ENCODE measurements around the gene SNRPD1. TPM values are rescaled to one million over a fixed set of nuclear protein-coding genes. Genes with fewer than 3 reads are reported as not detected.
A peak's percentile ranks its signal among the peaks of the same experiment; 100 is the strongest.
"Not testable (repeated sequence)": the region's sequence is repeated elsewhere in the genome, so short reads cannot be mapped to it uniquely, and the experiment has no call there.

Gene SNRPD1
- total and polyA plus RNA-seq, 5 donors from 2014 or later, result 31.4 to 109 (median 91.1) TPM

- H3K36me3 Mint-ChIP-seq; H3K27ac ChIP-seq (ENCODE audit: insufficient read depth, low read length, poor library complexity, severe bottlenecking); H3K4me1 Mint-ChIP-seq; DNase-seq; H3K9me3 Mint-ChIP-seq; H3K4me1 ChIP-seq (ENCODE audit: control insufficient read depth, insufficient read depth, low read length, poor library complexity, severe bottlenecking); H3K36me3 ChIP-seq (ENCODE audit: control insufficient read depth, insufficient read depth, low read length); H3K27ac Mint-ChIP-seq; H3K4me3 Mint-ChIP-seq; H3K27me3 Mint-ChIP-seq; H3K4me3 ChIP-seq (ENCODE audit: low read depth, low read length); ATAC-seq (ENCODE audit: low read depth in 2 of 2); H3K27me3 ChIP-seq (ENCODE audit: control insufficient read depth, insufficient read depth, low read length); H3K9me3 ChIP-seq (ENCODE audit: control insufficient read depth in 2 of 2, low read length in 2 of 2): not testable (repeated sequence)
Observed at GRCh38 chr18:21640375-21640774, 28.3 kb downstream of the SNRPD1 start.

DNA sequence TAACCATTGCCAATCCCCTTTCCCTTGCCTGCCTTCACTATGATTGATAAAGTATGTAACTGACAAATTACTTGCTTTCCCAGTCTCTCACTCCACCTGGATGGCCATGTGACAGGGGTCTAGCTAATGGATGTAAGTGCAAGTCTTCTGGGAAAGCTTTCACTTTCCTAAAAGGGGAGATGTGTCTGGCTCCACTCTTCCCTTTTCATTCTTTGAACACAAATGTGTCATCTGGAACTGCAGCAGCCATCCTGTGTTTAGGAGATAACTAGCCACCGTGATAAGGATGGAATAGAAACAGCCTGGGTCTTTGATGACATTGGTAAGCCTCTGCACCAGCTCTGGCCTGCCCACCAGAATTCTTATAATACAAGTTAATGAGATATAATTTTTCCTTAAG lies 38.2 kb downstream of the SNRPD1 start:
- H3K9me3 Mint-ChIP-seq, result no peaks in the 10 kb centered on the region

DNA sequence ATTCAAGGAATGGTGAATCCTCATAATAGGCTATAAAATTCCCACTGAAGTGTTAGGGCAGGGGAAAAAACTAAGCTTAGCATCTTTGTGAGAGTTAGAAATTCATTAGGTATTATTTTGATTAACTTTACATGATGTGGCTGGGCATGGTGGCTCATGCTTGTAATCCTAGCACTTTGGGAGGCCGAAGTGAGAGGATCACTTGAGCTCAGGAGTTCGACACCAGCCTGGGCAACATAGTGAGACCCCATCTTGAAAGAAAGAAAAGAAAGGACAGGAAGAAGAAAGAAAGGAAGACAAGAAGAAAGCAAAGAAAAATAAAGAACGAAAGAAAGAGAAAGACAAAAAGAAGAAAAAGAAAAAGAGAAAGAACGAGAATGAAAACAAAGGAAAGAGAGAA lies 40.0 kb downstream of the SNRPD1 start:
- Mint-ChIP-seq H3K4me3 (no peak overlapping the region), H3K27ac (peak overlapping the region in 1 of 3 donors; percentile 77), H3K27me3 (no peaks in the 10 kb centered on the region), H3K9me3 (no peaks in the 10 kb centered on the region), H3K36me3 (peaks cover 26% of the 10 kb centered on the region), H3K4me1 (peaks cover 0 to 4% (median 3%) of the 10 kb centered on the region in 4 donors)
- Histone ChIP-seq H3K27me3 (ENCODE audit: control insufficient read depth, insufficient read depth, low read length) (no peaks in the 10 kb centered on the region), H3K36me3 (ENCODE audit: control insufficient read depth, insufficient read depth, low read length) (peaks cover 37% of the 10 kb centered on the region), H3K4me3 (ENCODE audit: low read depth, low read length) (no peak overlapping the region), H3K27ac (ENCODE audit: insufficient read depth, low read length, poor library complexity, severe bottlenecking) (no peak overlapping the region), H3K4me1 (ENCODE audit: control insufficient read depth, insufficient read depth, low read length, poor library complexity, severe bottlenecking) (no peaks in the 10 kb centered on the region), H3K9me3 (ENCODE audit: control insufficient read depth in 2 of 2, low read length in 2 of 2) (no peaks in the 10 kb centered on the region)
- ATAC-seq (ENCODE audit: low read depth in 2 of 2) (no peak), DNase-seq (no peak)

More for the DNA sequence above, 38.2 kb downstream of the SNRPD1 start:
- Mint-ChIP-seq H3K4me3 (no peak overlapping the region), H3K36me3 (peaks cover 18% of the 10 kb centered on the region), H3K27ac (no peak overlapping the region), H3K27me3 (no peaks in the 10 kb centered on the region), H3K4me1 (peaks cover 0 to 4% (median 3%) of the 10 kb centered on the region in 4 donors)
- H3K4me3 ChIP-seq (ENCODE audit: low read depth, low read length), result no peak overlapping the region
- H3K27me3 ChIP-seq (ENCODE audit: control insufficient read depth, insufficient read depth, low read length), result no peaks in the 10 kb centered on the region
- H3K4me1 ChIP-seq (ENCODE audit: control insufficient read depth, insufficient read depth, low read length, poor library complexity, severe bottlenecking), result no peaks in the 10 kb centered on the region
- no peak for DNase-seq
- H3K36me3 ChIP-seq (ENCODE audit: control insufficient read depth, insufficient read depth, low read length), result peaks cover 27% of the 10 kb centered on the region
- no peak overlapping the region for H3K27ac ChIP-seq (ENCODE audit: insufficient read depth, low read length, poor library complexity, severe bottlenecking)
- ATAC-seq (ENCODE audit: low read depth in 2 of 2), result no peak
- no peaks in the 10 kb centered on the region for H3K9me3 ChIP-seq (ENCODE audit: control insufficient read depth in 2 of 2, low read length in 2 of 2)

DNA sequence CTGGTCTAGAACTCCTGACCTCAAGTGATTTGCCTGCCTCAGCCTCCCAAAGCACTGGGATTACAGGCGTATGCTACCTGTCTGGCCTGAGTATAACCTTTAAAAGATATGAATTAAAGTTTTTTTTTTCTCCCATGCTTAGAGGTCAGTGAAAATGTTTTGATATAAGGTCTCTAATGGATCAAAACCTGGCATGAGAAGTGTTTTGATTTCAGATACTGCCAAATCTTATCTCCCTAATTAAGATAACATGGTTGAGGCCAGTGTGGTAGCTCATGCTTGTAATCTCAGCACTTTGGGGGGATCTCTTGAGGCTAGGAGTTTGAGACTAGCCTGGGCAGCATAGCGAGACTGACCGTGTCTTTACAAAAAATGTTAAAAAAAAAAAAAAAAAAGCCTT lies 41.2 kb downstream of the SNRPD1 start:
- H3K4me3 Mint-ChIP-seq, result no peak overlapping the region
- ATAC-seq (ENCODE audit: low read depth in 2 of 2), result no peak
- H3K27me3 Mint-ChIP-seq, result no peaks in the 10 kb centered on the region
- Histone ChIP-seq H3K36me3 (ENCODE audit: control insufficient read depth, insufficient read depth, low read length) (peaks cover 37% of the 10 kb centered on the region), H3K27me3 (ENCODE audit: control insufficient read depth, insufficient read depth, low read length) (no peaks in the 10 kb centered on the region), H3K9me3 (ENCODE audit: control insufficient read depth in 2 of 2, low read length in 2 of 2) (no peaks in the 10 kb centered on the region), H3K27ac (ENCODE audit: insufficient read depth, low read length, poor library complexity, severe bottlenecking) (no peak overlapping the region), H3K4me3 (ENCODE audit: low read depth, low read length) (no peak overlapping the region), H3K4me1 (ENCODE audit: control insufficient read depth, insufficient read depth, low read length, poor library complexity, severe bottlenecking) (no peaks in the 10 kb centered on the region)
- peaks cover 26% of the 10 kb centered on the region for H3K36me3 Mint-ChIP-seq
- H3K9me3 Mint-ChIP-seq, result no peaks in the 10 kb centered on the region
- H3K4me1 Mint-ChIP-seq, result peaks cover 0 to 4% (median 3%) of the 10 kb centered on the region in 4 donors
- H3K27ac Mint-ChIP-seq, result no peak overlapping the region
- DNase-seq, result no peak

DNA sequence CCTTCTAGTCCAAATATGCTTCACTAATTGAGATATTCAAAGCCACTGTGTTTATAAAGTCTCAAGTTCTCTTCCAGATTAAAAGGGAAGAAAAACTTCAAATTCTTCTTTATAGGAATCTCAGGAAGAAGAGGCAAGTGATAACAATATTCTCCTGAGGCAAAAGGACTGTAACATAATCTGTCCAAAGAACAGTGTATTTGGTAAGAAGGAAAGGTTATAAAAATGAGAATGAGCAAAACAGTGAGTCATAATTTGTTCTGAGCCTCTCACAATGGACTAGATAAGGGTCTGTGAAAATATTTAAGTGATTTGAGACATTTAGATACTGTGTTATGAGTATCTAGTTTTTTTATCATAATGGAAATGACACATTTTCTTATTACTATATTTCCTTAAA lies 44.3 kb downstream of the SNRPD1 start:
- Mint-ChIP-seq H3K27me3 (no peaks in the 10 kb centered on the region), H3K4me3 (no peak overlapping the region), H3K36me3 (peaks cover 23% of the 10 kb centered on the region), H3K27ac (no peak overlapping the region), H3K9me3 (no peaks in the 10 kb centered on the region), H3K4me1 (peaks cover 0 to 8% (median 5%) of the 10 kb centered on the region in 4 donors)
- H3K27ac ChIP-seq (ENCODE audit: insufficient read depth, low read length, poor library complexity, severe bottlenecking), result no peak overlapping the region
- no peaks in the 10 kb centered on the region for H3K9me3 ChIP-seq (ENCODE audit: control insufficient read depth in 2 of 2, low read length in 2 of 2)
- DNase-seq, result no peak
- H3K4me3 ChIP-seq (ENCODE audit: low read depth, low read length), result no peak overlapping the region
- H3K4me1 ChIP-seq (ENCODE audit: control insufficient read depth, insufficient read depth, low read length, poor library complexity, severe bottlenecking), result no peaks in the 10 kb centered on the region
- H3K27me3 ChIP-seq (ENCODE audit: control insufficient read depth, insufficient read depth, low read length), result no peaks in the 10 kb centered on the region
- no peak for ATAC-seq (ENCODE audit: low read depth in 2 of 2)
- peaks cover 36% of the 10 kb centered on the region for H3K36me3 ChIP-seq (ENCODE audit: control insufficient read depth, insufficient read depth, low read length)

- Mint-ChIP-seq H3K4me1 (peaks cover 0 to 5% (median 4%) of the 10 kb centered on the region in 4 donors), H3K27ac (peak overlapping the region in 2 of 3 donors; percentile 1 to 37)
Observed at GRCh38 chr18:21660078-21660477, 48.0 kb downstream of the SNRPD1 start.

GRCh38 chr18:21662581-21662980 lies 50.5 kb downstream of the SNRPD1 start:
- no peaks in the 10 kb centered on the region for H3K4me1 ChIP-seq (ENCODE audit: control insufficient read depth, insufficient read depth, low read length, poor library complexity, severe bottlenecking)
- peaks cover 30% of the 10 kb centered on the region for H3K36me3 ChIP-seq (ENCODE audit: control insufficient read depth, insufficient read depth, low read length)
- Mint-ChIP-seq H3K36me3 (peaks cover 6% of the 10 kb centered on the region), H3K27ac (no peak overlapping the region), H3K4me3 (no peak overlapping the region), H3K4me1 (peaks cover 0 to 10% (median 5%) of the 10 kb centered on the region in 4 donors), H3K27me3 (no peaks in the 10 kb centered on the region), H3K9me3 (no peaks in the 10 kb centered on the region)
- no peak for ATAC-seq (ENCODE audit: low read depth in 2 of 2)
- no peaks in the 10 kb centered on the region for H3K9me3 ChIP-seq (ENCODE audit: control insufficient read depth in 2 of 2, low read length in 2 of 2)
- H3K27ac ChIP-seq (ENCODE audit: insufficient read depth, low read length, poor library complexity, severe bottlenecking), result no peak overlapping the region
- H3K27me3 ChIP-seq (ENCODE audit: control insufficient read depth, insufficient read depth, low read length), result no peaks in the 10 kb centered on the region
- DNase-seq, result no peak
- no peak overlapping the region for H3K4me3 ChIP-seq (ENCODE audit: low read depth, low read length)

More at GRCh38 chr18:21660078-21660477, 48.0 kb downstream of the SNRPD1 start:
- peaks cover 39% of the 10 kb centered on the region for H3K36me3 ChIP-seq (ENCODE audit: control insufficient read depth, insufficient read depth, low read length)
- no peak for ATAC-seq (ENCODE audit: low read depth in 2 of 2)
- no peaks in the 10 kb centered on the region for H3K27me3 ChIP-seq (ENCODE audit: control insufficient read depth, insufficient read depth, low read length)
- no peaks in the 10 kb centered on the region for H3K9me3 ChIP-seq (ENCODE audit: control insufficient read depth in 2 of 2, low read length in 2 of 2)
- H3K27me3 Mint-ChIP-seq, result no peaks in the 10 kb centered on the region
- no peak for DNase-seq
- no peak overlapping the region for H3K27ac ChIP-seq (ENCODE audit: insufficient read depth, low read length, poor library complexity, severe bottlenecking)
- H3K9me3 Mint-ChIP-seq, result no peaks in the 10 kb centered on the region
- no peaks in the 10 kb centered on the region for H3K4me1 ChIP-seq (ENCODE audit: control insufficient read depth, insufficient read depth, low read length, poor library complexity, severe bottlenecking)
- H3K4me3 Mint-ChIP-seq, result no peak overlapping the region
- no peak overlapping the region for H3K4me3 ChIP-seq (ENCODE audit: low read depth, low read length)
- H3K36me3 Mint-ChIP-seq, result peaks cover 15% of the 10 kb centered on the region

GRCh38 chr18:21663578-21663977 lies 51.5 kb downstream of the SNRPD1 start:
- no peak overlapping the region for H3K4me3 ChIP-seq (ENCODE audit: low read depth, low read length)
- Mint-ChIP-seq H3K27ac (peak overlapping the region in 1 of 3 donors; percentile 54), H3K4me1 (peaks cover 0 to 10% (median 5%) of the 10 kb centered on the region in 4 donors), H3K9me3 (no peaks in the 10 kb centered on the region), H3K27me3 (no peaks in the 10 kb centered on the region), H3K4me3 (no peak overlapping the region), H3K36me3 (peaks cover 6% of the 10 kb centered on the region)
- ATAC-seq (ENCODE audit: low read depth in 2 of 2) (no peak), DNase-seq (no peak)
- no peaks in the 10 kb centered on the region for H3K27me3 ChIP-seq (ENCODE audit: control insufficient read depth, insufficient read depth, low read length)
- H3K4me1 ChIP-seq (ENCODE audit: control insufficient read depth, insufficient read depth, low read length, poor library complexity, severe bottlenecking), result no peaks in the 10 kb centered on the region
- H3K36me3 ChIP-seq (ENCODE audit: control insufficient read depth, insufficient read depth, low read length), result peaks cover 27% of the 10 kb centered on the region
- H3K9me3 ChIP-seq (ENCODE audit: control insufficient read depth in 2 of 2, low read length in 2 of 2), result no peaks in the 10 kb centered on the region
- H3K27ac ChIP-seq (ENCODE audit: insufficient read depth, low read length, poor library complexity, severe bottlenecking), result no peak overlapping the region

Data from CD4-positive, CD25-positive, alpha-beta regulatory T cell (primary cell).